ENCODE results near the gene IGSF22.
A peak's percentile ranks its signal among the peaks of the same experiment; 100 is the strongest.
"Not testable (repeated sequence)": the region's sequence is repeated elsewhere in the genome, so short reads cannot be mapped to it uniquely, and the experiment has no call there.

Gene IGSF22

GRCh38 chr11:18698341-18699268, 27.4 kb downstream of the IGSF22 start, which contains the start of gene TMEM86A:
Gene TMEM86A, plus strand, starts transcription at chr11:18698779. Its CDS starts 108 bp downstream, at chr11:18698887.
- Histone ChIP-seq H3K9me3 (ENCODE audit: low read depth, low read length) (no peaks in the 10 kb centered on the region), H3K36me3 (ENCODE audit: insufficient read depth, low read length) (no peaks in the 10 kb centered on the region), H3K4me3 (peak within 1 kb of the TSS; percentile 78), H3K9ac (ENCODE audit: insufficient read length) (no peak within 1 kb of the TSS), H3K27ac (no peak within 1 kb of the TSS)
- TF ChIP-seq FOXP2 (optimal IDR thresholded peaks at IDR 0.05; ENCODE audit: control extremely low read depth, extremely low read length, insufficient read depth): no peak
- no peak for DNase-seq (ENCODE audit: low read depth, low spot score)

- Histone ChIP-seq H3K4me3 (no peak overlapping the region), H3K9me3 (ENCODE audit: low read depth, low read length) (no peaks in the 10 kb centered on the region), H3K36me3 (ENCODE audit: insufficient read depth, low read length) (no peaks in the 10 kb centered on the region), H3K27ac (no peak overlapping the region), H3K9ac (ENCODE audit: insufficient read length) (no peak overlapping the region)
- TF ChIP-seq EZH2 (IDR thresholded peaks at IDR 0.05): no peak
- TF ChIP-seq POLR2AphosphoS5 (IDR thresholded peaks at IDR 0.05; ENCODE audit: borderline replicate concordance, low read depth, low read length): no peak
- no peak for TF ChIP-seq FOXP2 (optimal IDR thresholded peaks at IDR 0.05; ENCODE audit: control extremely low read depth, extremely low read length, insufficient read depth)
- DNase-seq (ENCODE audit: low read depth, low spot score): no peak
These were observed 28.4 kb downstream of the IGSF22 start for GRCh38 chr11:18697576-18697975.

- H3K27ac ChIP-seq: no peak overlapping the region
- no peaks in the 10 kb centered on the region for H3K9me3 ChIP-seq (ENCODE audit: low read depth, low read length)
- DNase-seq (ENCODE audit: low read depth, low spot score): no peak
- TF ChIP-seq FOXP2 (optimal IDR thresholded peaks at IDR 0.05; ENCODE audit: control extremely low read depth, extremely low read length, insufficient read depth): no peak
- no peak for TF ChIP-seq POLR2AphosphoS5 (IDR thresholded peaks at IDR 0.05; ENCODE audit: borderline replicate concordance, low read depth, low read length)
- no peak for TF ChIP-seq EZH2 (IDR thresholded peaks at IDR 0.05)
- H3K4me3 ChIP-seq: no peak overlapping the region
- no peaks in the 10 kb centered on the region for H3K36me3 ChIP-seq (ENCODE audit: insufficient read depth, low read length)
- no peak overlapping the region for H3K9ac ChIP-seq (ENCODE audit: insufficient read length)
These were observed 29.3 kb downstream of the IGSF22 start for GRCh38 chr11:18696638-18697225.

GRCh38 chr11:18692941-18693760, 32.8 kb downstream of the IGSF22 start:
- no peak for DNase-seq (ENCODE audit: low read depth, low spot score)
- H3K9me3 ChIP-seq (ENCODE audit: low read depth, low read length): no peaks in the 10 kb centered on the region
- H3K27ac ChIP-seq: no peak overlapping the region
- no peak overlapping the region for H3K9ac ChIP-seq (ENCODE audit: insufficient read length)
- H3K36me3 ChIP-seq (ENCODE audit: insufficient read depth, low read length): no peaks in the 10 kb centered on the region
- no peak overlapping the region for H3K4me3 ChIP-seq
- no peak for TF ChIP-seq POLR2AphosphoS5 (IDR thresholded peaks at IDR 0.05; ENCODE audit: borderline replicate concordance, low read depth, low read length)
- TF ChIP-seq FOXP2 (optimal IDR thresholded peaks at IDR 0.05; ENCODE audit: control extremely low read depth, extremely low read length, insufficient read depth): no peak
- no peak for TF ChIP-seq EZH2 (IDR thresholded peaks at IDR 0.05)

- not testable (repeated sequence) for H3K27ac ChIP-seq; H3K9ac ChIP-seq (ENCODE audit: insufficient read length); H3K4me3 ChIP-seq; H3K36me3 ChIP-seq (ENCODE audit: insufficient read depth, low read length); DNase-seq (ENCODE audit: low read depth, low spot score); H3K9me3 ChIP-seq (ENCODE audit: low read depth, low read length)
These were observed 34.4 kb downstream of the IGSF22 start for GRCh38 chr11:18691467-18692140.

- H3K9me3 ChIP-seq (ENCODE audit: low read depth, low read length): no peaks in the 10 kb centered on the region
- TF ChIP-seq EZH2 (IDR thresholded peaks at IDR 0.05) (no peak), FOXP2 (optimal IDR thresholded peaks at IDR 0.05; ENCODE audit: control extremely low read depth, extremely low read length, insufficient read depth) (no peak), POLR2AphosphoS5 (IDR thresholded peaks at IDR 0.05; ENCODE audit: borderline replicate concordance, low read depth, low read length) (no peak)
- no peaks in the 10 kb centered on the region for H3K36me3 ChIP-seq (ENCODE audit: insufficient read depth, low read length)
- no peak overlapping the region for H3K4me3 ChIP-seq
- no peak for DNase-seq (ENCODE audit: low read depth, low spot score)
- no peak overlapping the region for H3K9ac ChIP-seq (ENCODE audit: insufficient read length)
- no peak overlapping the region for H3K27ac ChIP-seq
These were observed 41.7 kb downstream of the IGSF22 start for GRCh38 chr11:18684267-18684666.

- Histone ChIP-seq H3K9me3 (ENCODE audit: low read depth, low read length) (no peaks in the 10 kb centered on the region), H3K27ac (no peak overlapping the region), H3K9ac (ENCODE audit: insufficient read length) (no peak overlapping the region), H3K36me3 (ENCODE audit: insufficient read depth, low read length) (no peaks in the 10 kb centered on the region), H3K4me3 (no peak overlapping the region)
- DNase-seq (ENCODE audit: low read depth, low spot score): no peak
- TF ChIP-seq POLR2AphosphoS5 (IDR thresholded peaks at IDR 0.05; ENCODE audit: borderline replicate concordance, low read depth, low read length) (no peak), FOXP2 (optimal IDR thresholded peaks at IDR 0.05; ENCODE audit: control extremely low read depth, extremely low read length, insufficient read depth) (no peak), EZH2 (IDR thresholded peaks at IDR 0.05) (no peak)
These were observed 43.5 kb downstream of the IGSF22 start for GRCh38 chr11:18682466-18682865.

GRCh38 chr11:18681949-18682348, 44.0 kb downstream of the IGSF22 start:
- not testable (repeated sequence) for H3K27ac ChIP-seq

More at GRCh38 chr11:18681949-18682348, 44.0 kb downstream of the IGSF22 start:
- H3K9ac ChIP-seq (ENCODE audit: insufficient read length); DNase-seq (ENCODE audit: low read depth, low spot score); H3K9me3 ChIP-seq (ENCODE audit: low read depth, low read length); H3K4me3 ChIP-seq; H3K36me3 ChIP-seq (ENCODE audit: insufficient read depth, low read length): not testable (repeated sequence)
